H1 (cell line): ENCODE data around the gene GLUD1. TPM values are rescaled to one million over a fixed set of nuclear protein-coding genes. Genes with fewer than 3 reads are reported as not detected.

Experiments used
- CTCF ChIA-PET: fragments of 300-600 bp; sonication (Branson Sonifier 250); formaldehyde crosslinking; loops from one replicate; lab custom pipeline; 2021; ENCODE audit not compliant: partially characterized antibody; lab: Charles Lee
- POLR2A ChIA-PET: fragments of 300-600 bp; sonication (Branson Sonifier 250); formaldehyde crosslinking; loops from one replicate; lab custom pipeline; 2021; ENCODE audit warnings: inconsistent platforms; ENCODE audit not compliant: partially characterized antibody; lab: Charles Lee
- DNase-seq, 2 experiments: peaks; one replicate each; pipeline versions ENCODE4 v3.0.0 to v3.0.0-alpha.2; 2010 to 2022; ENCODE audit warnings: low spot score in 2 of 2, low read depth in 1 of 2, mixed read lengths in 1 of 2
- FAIRE-seq: peaks from 2 replicates; lab custom pipeline; 2011; peaks lifted over from hg19 to GRCh38; lab: Jason Lieb, UNC
- H2AFZ ChIP-seq: 2 replicates; pipeline ENCODE4 v1.8.1; 2012; ENCODE audit warnings: low read length, inconsistent platforms
- H2AK5ac ChIP-seq: 2 replicates; pipeline ENCODE4 v1.6.1; 2013; ENCODE audit warnings: low read depth, low read length
- H2BK120ac ChIP-seq: replicated peaks from 2 replicates; pipeline ENCODE3; 2013; ENCODE audit warnings: low read depth, low read length, inconsistent platforms
- H2BK12ac ChIP-seq: 2 replicates; pipeline ENCODE4 v1.6.1; 2013; ENCODE audit warnings: low read depth, low read length
- H2BK15ac ChIP-seq: 2 replicates; pipeline ENCODE4 v1.6.1; 2013; ENCODE audit warnings: low read length
- H2BK20ac ChIP-seq: 2 replicates; pipeline ENCODE4 v1.6.1; 2013; ENCODE audit warnings: low read length
- H2BK5ac ChIP-seq: 2 replicates; pipeline ENCODE4 v1.6.1; 2013; ENCODE audit warnings: low read depth, low read length
- H3K14ac ChIP-seq: 2 replicates; pipeline ENCODE4 v1.6.1; 2013; ENCODE audit warnings: inconsistent platforms; ENCODE audit not compliant: insufficient read length
- H3K18ac ChIP-seq: 2 replicates; pipeline ENCODE4 v1.6.1; 2013; ENCODE audit warnings: low read length; ENCODE audit errors: extremely low read depth
- H3K23ac ChIP-seq: 2 replicates; pipeline ENCODE4 v1.6.1; 2013; ENCODE audit warnings: inconsistent platforms; ENCODE audit not compliant: insufficient read length
- H3K23me2 ChIP-seq: 2 replicates; pipeline ENCODE4 v1.6.1; 2013; ENCODE audit warnings: low read depth, low read length
- H3K27ac ChIP-seq: 2 replicates; pipeline ENCODE4 v1.6.1; 2011; ENCODE audit warnings: low read depth, low read length, inconsistent platforms
- H3K27me3 ChIP-seq, 4 experiments: replicated peaks in 1 of 4; 1 replicate in 1 of 4; 2 replicates in 3 of 4; pipeline versions ENCODE4 v1.6.1 to v1.8.1; 2011 to 2013; ENCODE audit warnings: low read length in 3 of 4, mild to moderate bottlenecking in 3 of 4, inconsistent platforms in 2 of 4, mixed read lengths in 2 of 4, moderate library complexity in 1 of 4; ENCODE audit not compliant: control insufficient read depth in 3 of 4, insufficient read depth in 3 of 4; ENCODE audit errors: extremely low read depth in 1 of 4
- H3K36me3 ChIP-seq, 4 experiments: 2 replicates each; pipeline versions ENCODE4 v1.6.1 to v1.8.1; 2011 to 2013; ENCODE audit warnings: mild to moderate bottlenecking in 4 of 4, low read length in 3 of 4, moderate library complexity in 2 of 4, control low read depth in 1 of 4, inconsistent platforms in 1 of 4; ENCODE audit not compliant: insufficient read depth in 4 of 4, control insufficient read depth in 2 of 4
- H3K4ac ChIP-seq: replicated peaks from 2 replicates; pipeline ENCODE3; 2013; ENCODE audit warnings: low read length, low read depth, mixed read lengths, inconsistent platforms; ENCODE audit not compliant: insufficient read length
- H3K4me1 ChIP-seq, 4 experiments: replicated peaks in 1 of 4; 1 replicate in 1 of 4; 2 replicates in 3 of 4; pipeline versions ENCODE4 v1.6.1 to v1.8.1; 2011 to 2013; ENCODE audit warnings: low read length in 3 of 4, inconsistent platforms in 2 of 4, mixed read lengths in 1 of 4; ENCODE audit not compliant: insufficient read depth in 4 of 4, control insufficient read depth in 3 of 4
- H3K4me2 ChIP-seq, 2 experiments: 2 replicates each; pipeline versions ENCODE4 v1.6.1 to v1.8.1; 2011 to 2013; ENCODE audit warnings: low read depth in 2 of 2, low read length in 2 of 2, control low read depth in 1 of 2, inconsistent platforms in 1 of 2, mild to moderate bottlenecking in 1 of 2; ENCODE audit not compliant: insufficient read depth in 1 of 2
- H3K4me3 ChIP-seq, 4 experiments: fragments of 200-600, 300-600 bp in 1 of 4; sonication (generic), shearing (Covaris generic), sonication (Bioruptor Twin) in 1 of 4; 2 replicates each; pipeline versions ENCODE4 v1.5.1 to v1.8.1; 2011 to 2016; ENCODE audit warnings: low read length in 4 of 4, low read depth in 3 of 4, control low read depth in 2 of 4, inconsistent platforms in 2 of 4, mild to moderate bottlenecking in 2 of 4, mixed read lengths in 1 of 4, moderate library complexity in 1 of 4; ENCODE audit not compliant: insufficient read depth in 2 of 4; ENCODE audit errors: extremely low read depth in 1 of 4
- H3K56ac ChIP-seq: replicated peaks from 2 replicates; pipeline ENCODE3; 2013; ENCODE audit warnings: low read depth, mild to moderate bottlenecking, mixed read lengths, low read length, inconsistent platforms; ENCODE audit not compliant: insufficient read length
- H3K79me1 ChIP-seq: 2 replicates; pipeline ENCODE4 v1.6.1; 2013; ENCODE audit warnings: low read depth, low read length, control low read depth
- H3K79me2 ChIP-seq, 2 experiments: 2 replicates each; pipeline versions ENCODE4 v1.6.1 to v1.8.1; 2012 to 2013; ENCODE audit warnings: low read length in 2 of 2, mild to moderate bottlenecking in 2 of 2, inconsistent platforms in 1 of 2; ENCODE audit not compliant: insufficient read depth in 2 of 2, control insufficient read depth in 1 of 2
- H3K9ac ChIP-seq, 4 experiments: replicated peaks in 1 of 4; 1 replicate in 1 of 4; 2 replicates in 3 of 4; pipeline versions ENCODE4 v1.6.1 to v1.8.1; 2011 to 2013; ENCODE audit warnings: low read depth in 3 of 4, low read length in 3 of 4, control low read depth in 2 of 4, mild to moderate bottlenecking in 2 of 4, moderate library complexity in 2 of 4, inconsistent platforms in 1 of 4; ENCODE audit errors: extremely low read depth in 1 of 4
- H3K9me3 ChIP-seq, 2 experiments: 2 replicates each; pipeline versions ENCODE4 v1.6.1 to v1.8.1; 2012 to 2013; ENCODE audit warnings: mild to moderate bottlenecking in 2 of 2, moderate library complexity in 2 of 2, control low read depth in 1 of 2, inconsistent platforms in 1 of 2, low read depth in 1 of 2, low read length in 1 of 2, mixed read lengths in 1 of 2; ENCODE audit not compliant: insufficient read depth in 2 of 2
- H4K20me1 ChIP-seq, 2 experiments: replicated peaks in 1 of 2; 2 replicates each; pipeline versions ENCODE3 to v1.8.1; 2011 to 2013; ENCODE audit warnings: inconsistent platforms in 2 of 2, low read length in 2 of 2, mild to moderate bottlenecking in 1 of 2; ENCODE audit not compliant: insufficient read depth in 2 of 2, control insufficient read depth in 1 of 2
- H4K5ac ChIP-seq: 2 replicates; pipeline ENCODE4 v1.6.1; 2013; ENCODE audit warnings: low read length, low read depth, mixed read lengths, inconsistent platforms; ENCODE audit not compliant: insufficient read length
- H4K8ac ChIP-seq: 2 replicates; pipeline ENCODE4 v1.8.0; 2013; ENCODE audit warnings: mild to moderate bottlenecking, moderate library complexity, low read length, inconsistent platforms; ENCODE audit not compliant: insufficient read depth; ENCODE audit errors: extremely low read depth
- H4K91ac ChIP-seq: replicated peaks from 2 replicates; pipeline ENCODE3; 2013; ENCODE audit warnings: low read length, mixed read lengths, inconsistent platforms; ENCODE audit not compliant: insufficient read length
- BCL11A ChIP-seq, 2 experiments: IDR thresholded peaks; one replicate each; pipeline ENCODE4 v1.6.1; 2011; ENCODE audit warnings: low read depth in 2 of 2, low read length in 2 of 2, mild to moderate bottlenecking in 2 of 2
- CHD2 ChIP-seq: IDR thresholded peaks from 2 replicates; pipeline ENCODE4 v1.6.1; 2012; ENCODE audit warnings: low read length, improper control_type of control experiment
- KDM1A ChIP-seq: fragments of 200-600, 300-600 bp; sonication (generic); IDR thresholded peaks from 2 replicates; pipeline ENCODE4 v1.7.1; 2016; ENCODE audit warnings: mild to moderate bottlenecking, low read length, borderline replicate concordance
- POLR2AphosphoS5 ChIP-seq: IDR thresholded peaks from 2 replicates; pipeline ENCODE4 v1.6.1; 2011; ENCODE audit warnings: low read depth, low read length
- SRF ChIP-seq: IDR thresholded peaks from 2 replicates; pipeline ENCODE4 v1.6.1; 2011; ENCODE audit warnings: mild to moderate bottlenecking, low read depth, low read length, moderate library complexity
- TAF1 ChIP-seq: IDR thresholded peaks from 2 replicates; pipeline ENCODE4 v1.6.1; 2011; ENCODE audit warnings: mild to moderate bottlenecking, low read depth, low read length
- TEAD4 ChIP-seq: IDR thresholded peaks from 2 replicates; pipeline ENCODE4 v1.6.1; 2012; ENCODE audit warnings: low read depth, low read length, inconsistent platforms, mixed read lengths
- WGBS, 2 experiments: shearing (Covaris generic) in 1 of 2; methylation state at CpG; one replicate each; pipeline versions ENCODE4 v1.1.6 to v1.1.7; 2013 to 2015; ENCODE audit warnings: low lambda C conversion rate in 2 of 2, mixed read lengths in 2 of 2, inconsistent platforms in 1 of 2, low coverage in 1 of 2, missing lambda C conversion rate in 1 of 2; ENCODE audit not compliant: insufficient replicate concordance in 2 of 2, insufficient coverage in 1 of 2, insufficient read length in 1 of 2; ENCODE audit errors: extremely low coverage in 1 of 2, missing lambda C conversion rate in 1 of 2; 5-methylcytosine and 5-hydroxymethylcytosine counted together
- polyA plus RNA-seq, 7 experiments: library from polyadenylated mRNA; depleted of rRNA in 3 of 7; stranded (reverse) in 5 of 7; unstranded in 2 of 7; fragments of >200 nt in 5 of 7; fragments of 200-250 nt in 2 of 7; gene quantifications; 1 replicate in 5 of 7; 2 replicates in 1 of 7; 4 replicates in 1 of 7; pipeline versions ENCODE4 v1.2.1 to v1.2.3, GENCODE V29; 2011 to 2013; ENCODE audit warnings: missing spikeins in 2 of 7, mixed read lengths in 2 of 7
- total RNA-seq: library from RNA; stranded (reverse); fragmentation: NEBNext Ultra II Directional; extraction: Animal tissue kit (Norgen Biotek cat#: 25700); gene quantifications from 2 replicates; pipeline ENCODE4 v1.2.1, GENCODE V29; 2021

Gene GLUD1
- total and polyA plus RNA-seq, 2 of the 8 experiments (the other 6 are each of a cell fraction or from before 2014, with no cell fraction given): 41.0 to 96.2 TPM

GRCh38 chr10:87058171-87058570, 36.5 kb downstream of the GLUD1 start:
- no peak overlapping the region for H2BK120ac ChIP-seq
- no peak overlapping the region for H2BK20ac ChIP-seq
- H2BK15ac ChIP-seq: no peak overlapping the region
- ChIA-PET POLR2A (no interaction called here), CTCF (interaction anchor here (2.0 to 2.2 kb wide), 2 partner anchors 88 to 113 kb away, joined by 5 to 7 read pairs; no protein-coding TSS in a partner anchor)
- H3K79me1 ChIP-seq: no peaks in the 10 kb centered on the region
- no peak overlapping the region for H3K4me2 ChIP-seq
- no peak overlapping the region for H4K5ac ChIP-seq
- no peak overlapping the region for H4K91ac ChIP-seq
- no peak overlapping the region for H2BK5ac ChIP-seq
- no peaks in the 10 kb centered on the region for H3K27me3 ChIP-seq
- H3K27ac ChIP-seq: no peak overlapping the region
- no peak overlapping the region for H3K18ac ChIP-seq
- FAIRE-seq: no peak
- no peak overlapping the region for H3K4me3 ChIP-seq
- no peak overlapping the region for H2AK5ac ChIP-seq
- no peak for DNase-seq
- H2BK12ac ChIP-seq: no peak overlapping the region
- H3K56ac ChIP-seq: no peak overlapping the region
- peaks cover 6 to 55% (median 31%) of the 10 kb centered on the region in 4 experiments; a peak in 7 of 8 replicates for H3K36me3 ChIP-seq
- WGBS, 2 experiments: 91% methylated on average over 1 of the region's 1 CpG; no CpG with 5 or more reads in 1 of the 2 experiments
- H4K8ac ChIP-seq: no peak overlapping the region
- no peaks in the 10 kb centered on the region for H3K9me3 ChIP-seq
- H3K4ac ChIP-seq: no peak overlapping the region
- H3K79me2 ChIP-seq: no peaks in the 10 kb centered on the region
- H3K14ac ChIP-seq: no peak overlapping the region
- H3K23ac ChIP-seq: no peak overlapping the region
- H3K9ac ChIP-seq: no peak overlapping the region
- H3K23me2 ChIP-seq: no peaks in the 10 kb centered on the region
- no peaks in the 10 kb centered on the region for H3K4me1 ChIP-seq
- H2AFZ ChIP-seq: no peak overlapping the region
- H4K20me1 ChIP-seq: no peaks in the 10 kb centered on the region
- no peak for TF ChIP-seq SRF
- TF ChIP-seq CHD2: no peak
- no peak for TF ChIP-seq BCL11A (IDR thresholded peaks at IDR 0.05; ENCODE audit: low read depth in 2 of 2, low read length in 2 of 2)
- no peak for TF ChIP-seq TAF1
- no peak for TF ChIP-seq KDM1A
- TF ChIP-seq TEAD4: no peak
- TF ChIP-seq POLR2AphosphoS5: no peak
